ENCODE data around the gene PDE6B. TPM values are rescaled to one million over a fixed set of nuclear protein-coding genes. Genes with fewer than 3 reads are reported as not detected.

Gene PDE6B
- polyA plus RNA-seq, 1 donor (not counting 4 experiments of a cell fraction or from before 2014, with no cell fraction given): not detected

DNA sequence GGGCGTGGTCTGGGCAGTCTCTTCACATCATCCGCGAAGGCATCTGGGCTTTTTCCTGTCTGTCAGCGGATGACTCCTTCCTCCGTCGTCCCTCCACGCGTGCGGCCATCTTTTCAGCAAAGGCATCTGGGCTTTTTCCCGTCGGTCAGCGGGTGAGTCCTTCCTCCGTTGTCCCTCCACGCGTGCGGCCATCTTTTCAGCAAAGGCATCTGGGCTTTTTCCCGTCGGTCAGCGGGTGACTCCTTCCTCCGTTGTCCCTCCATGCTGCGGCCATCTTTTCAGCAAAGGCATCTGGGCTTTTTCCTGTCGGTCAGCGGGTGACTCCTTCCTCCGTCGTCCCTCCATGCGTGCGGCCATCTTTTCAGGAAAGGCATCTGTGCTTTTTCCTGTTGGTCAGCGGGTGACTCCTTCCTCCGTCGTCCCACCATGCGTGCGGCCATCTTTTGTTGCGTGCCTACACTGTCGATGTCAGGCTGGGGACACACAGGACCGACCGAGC, 37.0 kb upstream of the PDE6B start:
- TF ChIP-seq, protein P1, sequence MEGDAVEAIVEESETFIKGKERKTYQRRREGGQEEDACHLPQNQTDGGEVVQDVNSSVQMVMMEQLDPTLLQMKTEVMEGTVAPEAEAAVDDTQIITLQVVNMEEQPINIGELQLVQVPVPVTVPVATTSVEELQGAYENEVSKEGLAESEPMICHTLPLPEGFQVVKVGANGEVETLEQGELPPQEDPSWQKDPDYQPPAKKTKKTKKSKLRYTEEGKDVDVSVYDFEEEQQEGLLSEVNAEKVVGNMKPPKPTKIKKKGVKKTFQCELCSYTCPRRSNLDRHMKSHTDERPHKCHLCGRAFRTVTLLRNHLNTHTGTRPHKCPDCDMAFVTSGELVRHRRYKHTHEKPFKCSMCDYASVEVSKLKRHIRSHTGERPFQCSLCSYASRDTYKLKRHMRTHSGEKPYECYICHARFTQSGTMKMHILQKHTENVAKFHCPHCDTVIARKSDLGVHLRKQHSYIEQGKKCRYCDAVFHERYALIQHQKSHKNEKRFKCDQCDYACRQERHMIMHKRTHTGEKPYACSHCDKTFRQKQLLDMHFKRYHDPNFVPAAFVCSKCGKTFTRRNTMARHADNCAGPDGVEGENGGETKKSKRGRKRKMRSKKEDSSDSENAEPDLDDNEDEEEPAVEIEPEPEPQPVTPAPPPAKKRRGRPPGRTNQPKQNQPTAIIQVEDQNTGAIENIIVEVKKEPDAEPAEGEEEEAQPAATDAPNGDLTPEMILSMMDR (optimal IDR thresholded peaks at IDR 0.05 in 1 of 3, IDR thresholded peaks at IDR 0.05 in 1 of 3, conservative IDR thresholded peaks at IDR 0.05 in 1 of 3; ENCODE audit: extremely low read depth in 1 of 3, insufficient read depth in 2 of 3, low read length in 3 of 3): no peak
- TF ChIP-seq EZH2 (IDR thresholded peaks at IDR 0.05; ENCODE audit: low read length): no peak
- no peaks in the 10 kb centered on the region for H3K27me3 ChIP-seq (ENCODE audit: control insufficient read depth, extremely low read depth, insufficient read depth, low read length)
- H2AFZ ChIP-seq (ENCODE audit: control insufficient read depth, low read length): no peak overlapping the region
- H3K79me2 ChIP-seq (ENCODE audit: control insufficient read depth, insufficient read depth, low read length): no peaks in the 10 kb centered on the region
- no peaks in the 10 kb centered on the region for H3K9me1 ChIP-seq (ENCODE audit: control insufficient read depth, extremely low read depth, insufficient read depth, low read length)
- DNase-seq (ENCODE audit: low read depth, low spot score) (no peak), FAIRE-seq (no peak)
- H3K4me2 ChIP-seq (ENCODE audit: control insufficient read depth, extremely low read depth, insufficient read depth, low read depth, low read length): no peak overlapping the region
- H3K4me3 ChIP-seq (ENCODE audit: control insufficient read depth in 2 of 3, extremely low read depth in 1 of 3, insufficient read depth in 2 of 3, low read depth in 1 of 3, low read length in 3 of 3): no peak overlapping the region
- dilution Hi-C loops (cut with MboI; ENCODE audit: extremely low pct_ligation_motif_present, low sequenced_read_pairs): no loop called here
- H4K20me1 ChIP-seq (ENCODE audit: control insufficient read depth, extremely low read depth, insufficient read depth, low read length): no peaks in the 10 kb centered on the region
- H3K36me3 ChIP-seq (ENCODE audit: control insufficient read depth in 2 of 2, extremely low read depth in 1 of 2, insufficient read depth in 2 of 2, low read length in 2 of 2): no peaks in the 10 kb centered on the region
- H3K9ac ChIP-seq (ENCODE audit: control insufficient read depth, extremely low read depth, insufficient read depth, low read length): no peak overlapping the region
- no peaks in the 10 kb centered on the region for H3K9me3 ChIP-seq (ENCODE audit: control insufficient read depth, low read depth, low read length)
- no peak overlapping the region for H3K27ac ChIP-seq (ENCODE audit: control insufficient read depth, insufficient read depth, low read length)
- H3K4me1 ChIP-seq (ENCODE audit: control insufficient read depth, extremely low read depth, insufficient read depth, low read length): no peaks in the 10 kb centered on the region

DNA sequence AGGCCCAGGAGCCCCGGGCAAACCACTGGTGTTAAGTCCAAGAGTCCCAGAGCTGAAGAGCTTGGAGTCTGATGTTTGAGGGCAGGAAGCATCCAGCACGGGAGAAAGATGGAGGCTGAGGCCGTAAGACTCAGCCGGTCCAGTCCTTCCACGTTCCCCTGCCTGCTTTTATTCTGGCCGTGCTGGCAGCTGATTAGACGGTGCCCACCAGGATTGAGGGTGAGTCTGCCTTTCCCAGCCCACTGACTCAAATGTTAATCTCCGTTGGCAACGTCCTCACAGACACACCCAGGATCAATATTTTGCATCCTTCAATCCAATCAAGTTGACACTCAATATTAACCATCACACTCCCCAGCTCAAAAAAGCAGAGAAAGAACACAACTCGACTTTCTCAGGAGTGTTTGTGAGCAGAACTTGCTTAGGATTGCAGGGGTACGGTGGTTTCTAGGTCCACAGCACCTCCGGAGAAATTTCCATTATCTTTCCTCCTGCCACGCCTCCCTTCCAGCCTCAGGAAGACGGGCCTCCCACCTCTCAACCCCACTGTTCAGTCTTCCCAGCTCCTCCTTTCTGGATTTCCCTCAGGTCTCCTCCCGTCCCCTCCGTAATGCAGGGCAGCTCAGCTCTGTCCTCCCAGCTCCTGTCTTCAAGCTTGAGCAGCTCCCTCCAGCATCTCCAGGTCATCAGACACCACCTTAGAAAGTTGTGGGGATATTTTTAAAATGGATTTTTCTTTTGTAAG, 36.0 kb upstream of the PDE6B start:
- dilution Hi-C loops (cut with MboI; ENCODE audit: extremely low pct_ligation_motif_present, low sequenced_read_pairs): no loop called here
- no peak overlapping the region for H3K9ac ChIP-seq (ENCODE audit: control insufficient read depth, extremely low read depth, insufficient read depth, low read length)
- no peaks in the 10 kb centered on the region for H3K9me3 ChIP-seq (ENCODE audit: control insufficient read depth, low read depth, low read length)
- no peak overlapping the region for H3K27ac ChIP-seq (ENCODE audit: control insufficient read depth, insufficient read depth, low read length)
- FAIRE-seq (no peak), DNase-seq (ENCODE audit: low read depth, low spot score) (no peak)
- no peaks in the 10 kb centered on the region for H3K4me1 ChIP-seq (ENCODE audit: control insufficient read depth, extremely low read depth, insufficient read depth, low read length)
- no peaks in the 10 kb centered on the region for H3K9me1 ChIP-seq (ENCODE audit: control insufficient read depth, extremely low read depth, insufficient read depth, low read length)
- no peaks in the 10 kb centered on the region for H4K20me1 ChIP-seq (ENCODE audit: control insufficient read depth, extremely low read depth, insufficient read depth, low read length)
- no peak overlapping the region for H3K4me3 ChIP-seq (ENCODE audit: control insufficient read depth in 2 of 3, extremely low read depth in 1 of 3, insufficient read depth in 2 of 3, low read depth in 1 of 3, low read length in 3 of 3)
- no peaks in the 10 kb centered on the region for H3K36me3 ChIP-seq (ENCODE audit: control insufficient read depth in 2 of 2, extremely low read depth in 1 of 2, insufficient read depth in 2 of 2, low read length in 2 of 2)
- TF ChIP-seq, protein P1 (optimal IDR thresholded peaks at IDR 0.05 in 1 of 3, IDR thresholded peaks at IDR 0.05 in 1 of 3, conservative IDR thresholded peaks at IDR 0.05 in 1 of 3; ENCODE audit: extremely low read depth in 1 of 3, insufficient read depth in 2 of 3, low read length in 3 of 3): no peak
- TF ChIP-seq EZH2 (IDR thresholded peaks at IDR 0.05; ENCODE audit: low read length): no peak
- H3K79me2 ChIP-seq (ENCODE audit: control insufficient read depth, insufficient read depth, low read length): no peaks in the 10 kb centered on the region
- no peaks in the 10 kb centered on the region for H3K27me3 ChIP-seq (ENCODE audit: control insufficient read depth, extremely low read depth, insufficient read depth, low read length)
- H2AFZ ChIP-seq (ENCODE audit: control insufficient read depth, low read length): no peak overlapping the region
- H3K4me2 ChIP-seq (ENCODE audit: control insufficient read depth, extremely low read depth, insufficient read depth, low read depth, low read length): no peak overlapping the region

All from keratinocyte (primary cell).